Hematopoietic multipotent progenitor cell treated with erythropoietin and hydrocortisone succinate and interleukin-3 and kit ligand, for 6 days (in vitro differentiated cells): Measurements from ENCODE around the gene SRRM2.

Experiments used
- DNase-seq: peaks from one replicate; pipeline ENCODE4 v3.0.0-alpha.2; 2015

Gene SRRM2

DNA sequence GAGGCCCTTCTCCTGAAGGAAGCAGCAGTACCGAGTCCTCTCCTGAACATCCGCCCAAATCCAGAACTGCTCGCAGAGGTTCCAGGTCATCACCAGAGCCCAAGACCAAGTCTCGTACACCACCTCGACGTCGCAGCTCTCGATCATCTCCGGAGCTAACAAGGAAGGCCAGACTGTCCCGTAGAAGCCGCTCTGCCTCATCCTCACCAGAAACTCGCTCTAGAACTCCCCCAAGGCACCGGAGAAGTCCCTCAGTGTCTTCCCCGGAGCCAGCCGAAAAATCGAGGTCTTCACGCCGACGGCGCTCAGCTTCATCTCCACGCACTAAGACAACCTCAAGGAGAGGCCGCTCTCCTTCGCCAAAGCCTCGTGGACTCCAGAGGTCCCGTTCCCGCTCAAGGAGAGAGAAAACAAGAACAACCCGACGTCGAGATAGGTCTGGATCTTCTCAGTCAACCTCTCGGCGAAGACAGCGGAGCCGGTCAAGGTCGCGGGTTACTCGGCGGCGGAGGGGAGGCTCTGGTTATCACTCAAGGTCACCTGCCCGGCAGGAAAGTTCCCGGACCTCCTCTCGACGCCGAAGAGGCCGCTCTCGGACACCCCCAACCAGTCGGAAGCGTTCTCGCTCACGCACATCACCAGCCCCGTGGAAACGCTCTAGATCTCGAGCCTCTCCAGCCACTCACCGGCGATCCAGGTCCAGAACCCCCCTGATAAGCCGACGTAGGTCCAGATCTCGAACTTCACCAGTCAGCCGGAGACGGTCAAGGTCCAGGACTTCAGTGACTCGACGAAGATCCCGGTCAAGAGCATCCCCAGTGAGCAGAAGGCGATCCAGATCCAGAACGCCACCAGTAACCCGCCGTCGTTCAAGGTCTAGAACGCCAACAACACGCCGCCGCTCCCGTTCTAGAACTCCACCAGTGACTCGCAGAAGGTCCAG, 13.3 kb downstream of the SRRM2 start:
- no peak for DNase-seq

GRCh38 chr16:2766430-2767139, 14.1 kb downstream of the SRRM2 start:
- DNase-seq, result no peak

DNA sequence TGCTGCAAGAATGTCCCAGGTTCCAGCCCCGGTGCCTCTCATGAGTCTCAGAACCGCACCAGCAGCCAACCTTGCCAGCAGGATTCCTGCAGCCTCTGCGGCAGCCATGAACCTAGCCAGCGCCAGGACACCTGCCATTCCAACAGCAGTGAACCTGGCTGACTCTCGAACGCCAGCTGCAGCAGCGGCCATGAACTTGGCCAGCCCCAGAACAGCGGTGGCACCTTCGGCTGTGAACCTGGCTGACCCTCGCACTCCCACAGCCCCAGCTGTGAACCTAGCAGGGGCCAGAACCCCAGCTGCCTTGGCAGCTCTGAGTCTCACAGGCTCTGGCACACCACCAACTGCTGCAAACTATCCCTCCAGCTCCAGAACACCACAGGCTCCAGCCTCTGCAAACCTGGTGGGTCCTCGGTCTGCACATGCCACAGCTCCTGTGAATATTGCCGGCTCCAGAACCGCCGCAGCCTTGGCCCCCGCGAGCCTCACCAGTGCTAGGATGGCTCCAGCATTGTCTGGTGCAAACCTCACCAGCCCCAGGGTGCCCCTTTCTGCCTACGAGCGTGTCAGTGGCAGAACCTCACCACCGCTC, 14.8 kb downstream of the SRRM2 start:
- DNase-seq, result no peak

- DNase-seq, result no peak
Observed at GRCh38 chr16:2767891-2768290, 15.5 kb downstream of the SRRM2 start.

DNA sequence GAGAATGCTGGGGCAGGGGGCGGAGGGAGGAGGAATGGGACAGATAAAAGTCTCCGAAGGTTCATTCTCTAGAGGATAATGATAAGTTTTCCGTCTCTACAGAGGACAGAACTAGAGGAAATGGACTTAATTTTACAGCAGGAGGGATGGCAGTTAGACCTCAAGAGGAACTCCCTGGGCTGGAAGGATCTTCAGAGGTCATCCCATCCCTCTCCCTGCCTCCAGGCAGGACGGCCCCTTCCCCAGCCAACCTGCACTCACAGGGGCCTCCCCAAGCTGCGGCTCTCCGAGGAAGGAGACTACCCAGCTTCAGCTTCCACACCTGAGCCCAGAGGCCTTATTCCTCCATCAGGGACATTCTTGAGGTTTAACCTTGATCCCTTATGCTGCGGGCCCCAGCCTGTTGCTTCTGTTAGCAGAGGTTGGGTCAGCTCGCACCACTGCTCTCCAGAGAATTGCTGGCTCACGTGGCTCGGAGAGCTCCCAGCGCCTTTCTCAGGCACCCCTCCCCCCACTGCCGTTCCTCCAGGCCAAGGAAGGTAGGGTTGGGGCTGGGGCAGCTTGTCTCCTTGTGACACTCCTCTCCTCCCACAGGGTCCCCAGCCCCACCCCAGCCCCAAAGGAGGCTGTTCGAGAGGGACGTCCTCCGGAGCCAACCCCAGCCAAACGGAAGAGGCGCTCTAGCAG, 16.1 kb downstream of the SRRM2 start:
- no peak for DNase-seq

DNA sequence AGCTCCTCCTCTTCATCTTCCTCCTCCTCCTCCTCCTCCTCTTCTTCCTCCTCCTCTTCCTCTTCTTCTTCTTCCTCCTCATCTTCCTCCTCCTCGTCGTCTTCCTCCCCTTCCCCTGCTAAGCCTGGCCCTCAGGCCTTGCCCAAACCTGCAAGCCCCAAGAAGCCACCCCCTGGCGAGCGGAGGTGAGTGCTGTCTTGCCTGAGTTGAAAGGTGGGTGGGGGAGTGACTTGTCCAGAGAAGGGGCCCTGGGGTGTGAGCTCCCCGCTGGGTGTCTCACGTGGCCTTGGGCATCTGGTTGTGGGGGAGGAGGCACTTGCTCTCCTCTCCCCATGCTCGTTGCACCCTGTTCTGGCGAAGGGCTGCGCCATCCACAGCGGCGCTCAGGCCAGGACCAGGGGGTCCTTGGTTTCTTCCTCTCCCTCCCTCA, 16.7 kb downstream of the SRRM2 start:
- no peak for DNase-seq

DNA sequence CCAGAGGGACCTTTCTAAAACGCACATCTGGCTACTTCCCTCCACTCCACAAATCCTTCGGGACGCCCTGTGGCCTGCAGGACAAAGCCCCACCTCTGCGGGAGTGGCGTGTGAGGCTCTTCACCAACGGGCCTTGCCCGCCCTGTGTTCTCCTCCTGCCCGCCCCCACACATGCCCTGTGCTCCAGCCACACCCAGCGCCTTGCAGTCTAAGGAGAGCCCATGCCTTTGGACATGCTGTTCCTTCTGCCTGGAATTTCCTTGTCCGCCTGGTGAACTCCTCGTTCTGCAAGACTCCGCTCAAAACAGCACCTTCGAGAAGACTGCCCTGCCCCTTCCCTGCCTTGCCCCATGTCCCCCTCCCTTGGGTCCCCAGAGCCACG, 17.2 kb downstream of the SRRM2 start:
- peak; percentile 63 for DNase-seq

DNA sequence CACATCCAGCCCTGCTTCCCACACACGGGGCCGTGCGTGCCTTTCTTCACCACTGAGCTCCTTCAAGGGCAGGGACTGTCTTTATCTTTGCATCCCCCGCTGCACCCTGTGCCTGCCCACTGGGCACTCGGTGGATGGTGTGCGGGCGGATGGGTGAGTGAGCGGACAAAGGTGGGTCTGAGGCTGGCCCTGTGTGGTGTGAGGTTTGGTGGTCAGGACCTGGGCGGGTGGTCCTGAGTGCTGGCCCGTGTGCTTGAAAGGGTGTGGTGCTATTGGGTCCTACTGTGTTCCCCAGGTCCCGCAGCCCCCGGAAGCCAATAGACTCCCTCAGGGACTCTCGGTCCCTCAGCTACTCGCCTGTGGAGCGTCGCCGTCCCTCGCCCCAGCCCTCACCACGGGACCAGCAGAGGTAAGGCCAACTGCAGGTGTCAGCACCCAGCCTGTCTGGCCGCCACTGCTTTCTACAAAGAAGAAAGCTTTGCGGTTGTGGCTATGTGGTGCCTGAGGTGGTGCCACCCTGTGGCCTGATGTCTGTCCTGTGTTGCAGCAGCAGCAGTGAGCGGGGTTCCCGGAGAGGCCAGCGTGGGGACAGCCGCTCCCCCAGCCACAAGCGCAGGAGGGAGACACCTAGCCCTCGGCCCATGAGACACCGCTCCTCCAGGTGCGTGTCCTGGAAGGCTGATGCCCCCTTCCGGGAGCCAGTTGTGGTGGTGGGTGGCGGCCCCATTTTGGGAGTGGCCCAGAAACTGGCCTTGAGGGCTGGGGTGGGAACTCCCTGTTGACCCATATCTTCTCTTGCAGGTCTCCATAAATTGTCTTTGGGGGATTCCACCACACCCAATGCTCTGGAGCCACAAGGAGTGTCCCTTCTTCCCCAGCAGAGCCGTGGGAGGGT, 17.9 kb downstream of the SRRM2 start:
- peak; percentile 80 for DNase-seq

DNA sequence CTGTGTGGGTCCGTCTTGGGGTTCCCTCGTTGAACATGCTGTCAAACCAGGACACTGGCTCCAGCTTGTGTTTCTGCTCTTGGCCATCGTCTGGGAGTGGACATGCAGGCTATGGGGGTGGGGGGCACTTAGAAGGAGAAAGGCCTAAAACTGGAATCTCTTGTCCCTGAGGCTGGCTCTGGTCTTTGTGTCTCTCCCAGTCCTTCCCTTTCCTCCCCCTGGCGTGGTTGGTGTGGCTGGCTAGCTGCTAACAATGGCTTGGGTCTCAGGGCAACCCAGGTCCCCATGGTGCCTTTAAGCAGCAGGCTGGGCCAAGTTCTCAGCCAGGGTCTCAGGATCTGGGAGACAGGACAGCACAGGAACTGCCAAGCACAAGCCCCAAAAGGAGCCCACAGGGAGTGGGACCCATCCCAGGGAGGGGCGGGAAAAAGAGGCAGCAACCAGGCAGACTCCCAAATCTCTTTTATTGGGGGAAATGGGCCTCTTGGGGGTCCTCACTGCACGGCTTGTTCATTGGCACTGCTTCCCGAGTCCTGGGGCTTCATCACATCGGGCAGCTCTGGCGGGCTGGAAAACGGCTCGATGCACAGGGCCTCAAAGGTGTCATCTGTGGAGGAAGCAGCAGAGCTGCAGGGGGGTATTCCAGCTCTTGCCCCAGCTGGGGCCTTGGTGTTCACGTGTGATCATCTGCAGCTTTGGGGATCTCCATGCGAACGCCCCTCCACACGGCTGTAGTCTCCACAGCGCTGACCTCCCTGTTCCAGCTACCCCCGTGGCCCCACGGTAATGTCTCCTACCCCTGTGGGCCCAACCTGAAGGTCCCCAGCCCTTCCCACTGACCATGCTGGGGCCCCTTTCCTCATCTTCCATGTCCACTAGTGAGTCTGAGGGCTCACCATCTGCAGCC, 19.3 kb downstream of the SRRM2 start:
- DNase-seq, result no peak

- DNase-seq, result no peak
Observed at GRCh38 chr16:2773188-2773968, 20.9 kb downstream of the SRRM2 start.

DNA sequence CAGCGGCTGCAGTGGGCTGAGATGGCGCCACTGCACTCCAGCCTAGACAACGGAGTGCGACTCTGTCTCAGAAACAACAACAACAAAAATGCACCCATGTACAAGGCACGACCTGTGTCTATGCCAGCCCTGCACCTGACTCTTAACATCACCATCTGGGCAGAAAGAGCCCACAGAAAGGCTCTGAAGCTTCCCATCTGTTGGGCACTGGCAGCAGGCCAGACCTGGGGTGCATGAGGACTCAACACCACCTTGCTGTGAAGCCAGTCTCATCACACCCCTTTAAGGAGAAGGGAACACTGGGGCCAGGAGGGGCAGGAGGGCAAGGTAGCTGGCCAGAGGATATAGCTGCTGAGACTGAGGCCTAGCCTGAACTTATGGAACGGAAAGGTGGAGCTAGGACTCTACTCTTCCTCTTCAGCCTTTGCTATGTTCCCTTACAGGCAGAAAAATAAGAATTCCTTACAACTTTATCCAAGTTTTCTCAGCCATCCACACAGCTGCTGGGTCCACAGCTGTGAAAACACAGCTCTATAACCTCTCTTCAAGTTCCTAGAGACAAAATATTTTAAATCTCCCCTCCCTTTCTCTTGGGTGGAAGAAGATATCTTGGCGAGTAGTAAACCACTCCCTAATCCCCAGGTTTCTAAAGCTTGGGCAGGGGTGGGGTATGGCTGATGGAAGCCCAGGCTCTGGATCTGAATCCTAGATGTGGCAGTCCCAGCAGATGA, 21.9 kb downstream of the SRRM2 start:
- peak; percentile 68 for DNase-seq

- DNase-seq, result no peak
Observed at GRCh38 chr16:2775131-2775716, 22.8 kb downstream of the SRRM2 start.

DNA sequence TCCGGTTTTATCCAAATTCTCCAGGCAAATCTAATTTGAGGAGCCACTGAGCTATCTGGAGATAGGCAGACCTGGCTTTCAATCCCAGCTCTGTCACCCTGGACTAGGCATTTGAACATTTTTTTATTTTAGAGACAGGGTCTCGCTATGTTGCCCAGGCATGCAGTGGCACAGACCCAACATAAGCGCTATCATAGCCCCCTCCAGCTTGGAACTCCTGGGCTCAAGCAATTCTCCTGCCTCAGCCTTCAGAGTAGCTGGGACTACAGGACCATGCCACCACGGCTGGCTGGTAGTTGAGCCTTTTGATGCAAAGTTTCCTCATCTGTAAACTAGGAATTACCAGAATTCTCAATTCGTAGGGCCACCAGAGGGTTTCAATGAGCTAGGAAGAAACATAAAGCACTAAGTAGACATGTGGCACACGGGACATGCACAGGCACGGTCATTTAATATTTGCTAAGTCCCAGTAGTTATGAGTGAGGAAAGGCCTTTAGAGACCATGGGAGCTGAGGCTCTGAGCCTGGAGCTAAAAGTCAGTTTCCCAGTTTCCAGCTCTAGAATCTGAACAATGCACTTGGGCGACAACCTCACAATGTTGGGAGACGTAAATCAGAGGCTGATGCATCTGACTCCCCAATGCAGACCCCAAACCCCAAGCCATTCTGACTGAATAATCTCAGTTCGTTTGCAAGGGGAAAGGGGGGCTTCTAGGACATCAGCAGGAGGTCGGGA, 23.5 kb downstream of the SRRM2 start:
- no peak for DNase-seq

DNA sequence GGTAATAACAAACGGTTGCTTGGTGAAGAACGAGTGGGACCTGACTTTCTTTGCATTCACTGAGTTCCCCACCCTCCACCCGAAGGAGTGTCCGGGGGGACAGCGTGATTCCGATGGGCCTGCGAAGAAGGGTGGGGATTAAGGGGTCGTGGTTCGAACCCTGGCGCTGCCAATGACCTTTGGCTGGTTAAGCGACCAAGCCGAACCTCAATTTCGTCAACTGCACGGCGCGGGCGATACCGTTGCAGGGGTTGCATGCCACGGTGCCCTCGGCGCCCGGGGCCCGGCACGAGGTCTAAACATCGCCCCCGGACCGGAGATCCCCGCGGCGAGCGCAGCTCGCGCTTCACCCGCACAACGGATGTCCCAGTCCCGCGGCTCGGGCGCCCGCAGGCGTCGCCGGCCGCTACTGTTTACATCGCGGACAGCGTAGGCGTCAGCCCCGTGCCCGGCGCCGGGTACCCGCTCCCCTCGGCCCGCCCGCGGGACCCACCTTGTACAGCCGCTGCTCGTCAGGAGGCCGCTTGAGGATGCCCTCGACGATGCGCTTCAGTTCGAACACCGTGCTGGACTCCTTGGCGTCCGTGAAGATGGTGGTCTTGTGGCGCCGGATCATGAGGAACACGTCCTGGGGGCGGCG, 24.2 kb downstream of the SRRM2 start:
- DNase-seq, result no peak

GRCh38 chr16:2777231-2777902, 24.9 kb downstream of the SRRM2 start, which contains the start of gene ELOB:
TSS of gene ELOB (minus strand) at chr16:2777280. CDS start at chr16:2777239, 41 bp downstream.
- DNase-seq, result peak; percentile 89

GRCh38 chr16:2777903-2778629, 25.6 kb downstream of the SRRM2 start:
- peak; percentile 58 for DNase-seq
